Colonic mucosa (tissue), 4 donors: ENCODE results near the gene LCN2. TPM values are rescaled to one million over a fixed set of nuclear protein-coding genes. Genes with fewer than 3 reads are reported as not detected.

ENCODE experiments used
- DNase-seq: peaks from one replicate; pipeline ENCODE4 v3.0.0-alpha.2; 2020
- H3K27ac ChIP-seq: fragments of 200-600 bp; one replicate; pipeline ENCODE4 v1.8.0; 2021
- H3K27me3 ChIP-seq: fragments of 200-600 bp; one replicate; pipeline ENCODE4 v1.8.0; 2021
- H3K36me3 ChIP-seq: fragments of 200-600 bp; one replicate; pipeline ENCODE4 v1.8.0; 2021
- H3K4me1 ChIP-seq: fragments of 200-600 bp; one replicate; pipeline ENCODE4 v1.8.0; 2021; ENCODE audit warnings: mild to moderate bottlenecking
- H3K4me3 ChIP-seq: fragments of 200-600 bp; one replicate; pipeline ENCODE4 v1.8.0; 2021
- H3K9ac ChIP-seq, 2 donors: one replicate each; pipeline ENCODE4 v1.7.0; 2013; ENCODE audit warnings: control low read depth in 2 of 2, low read depth in 2 of 2, low read length in 2 of 2
- H3K9me3 ChIP-seq: fragments of 200-600 bp; one replicate; pipeline ENCODE4 v1.8.0; 2021
- CTCF ChIP-seq: fragments of 200-600 bp; IDR thresholded peaks from one replicate; pipeline ENCODE4 v1.8.0; 2022; ENCODE audit warnings: antibody characterized with exemption, mild to moderate bottlenecking
- intact Hi-C: fragments of 100-400 bp; cut with DNase I; formaldehyde crosslinking; loops from one replicate; pipeline ENCODE4 v1.14.1; 2022
- total RNA-seq, 2 donors: library from RNA; stranded (reverse); fragmentation: NEBNext Ultra II Directional in 1 of 2; extraction: Animal tissue kit (Norgen Biotek cat#: 25700) in 1 of 2; gene quantifications; one replicate each; pipeline ENCODE4 v1.2.1, GENCODE V29; 2021
- donor health status: healthy.
- donor health status: DM: no; HTN: no; CAD: no.
- donor health status: DM: no; HTN: no; CAD: no.

LCN2 gene
- total RNA-seq, 2 donors from 2014 or later = 162 to 374 TPM

- no peak overlapping the region for H3K9ac ChIP-seq
- H3K27ac ChIP-seq = no peak overlapping the region
- no peaks in the 10 kb centered on the region for H3K36me3 ChIP-seq
- H3K9me3 ChIP-seq = no peaks in the 10 kb centered on the region
- TF ChIP-seq CTCF = no peak
- intact Hi-C loops = no loop called here
- H3K4me3 ChIP-seq = no peak overlapping the region
- DNase-seq = no peak
- no peaks in the 10 kb centered on the region for H3K27me3 ChIP-seq
- H3K4me1 ChIP-seq = peaks cover 14% of the 10 kb centered on the region
Measured at GRCh38 chr9:128123451-128124080, 25.7 kb upstream of the LCN2 start.

GRCh38 chr9:128124451-128124850 lies 24.8 kb upstream of the LCN2 start:
- Histone ChIP-seq H3K27ac (no peak overlapping the region), H3K9ac (no peak overlapping the region), H3K4me3 (no peak overlapping the region), H3K27me3 (no peaks in the 10 kb centered on the region), H3K36me3 (no peaks in the 10 kb centered on the region), H3K4me1 (peaks cover 14% of the 10 kb centered on the region), H3K9me3 (no peaks in the 10 kb centered on the region)
- DNase-seq = no peak
- intact Hi-C loops = no loop called here
- no peak for TF ChIP-seq CTCF

GRCh38 chr9:128124873-128125579 lies 24.2 kb upstream of the LCN2 start:
- no peak overlapping the region for H3K4me3 ChIP-seq
- peak; percentile 90 for DNase-seq
- H3K27ac ChIP-seq = no peak overlapping the region
- intact Hi-C loops = no loop called here
- no peaks in the 10 kb centered on the region for H3K27me3 ChIP-seq
- no peaks in the 10 kb centered on the region for H3K36me3 ChIP-seq
- H3K9me3 ChIP-seq = no peaks in the 10 kb centered on the region
- H3K4me1 ChIP-seq = peaks cover 14% of the 10 kb centered on the region
- no peak overlapping the region for H3K9ac ChIP-seq
- peak; percentile 60 for TF ChIP-seq CTCF

DNA sequence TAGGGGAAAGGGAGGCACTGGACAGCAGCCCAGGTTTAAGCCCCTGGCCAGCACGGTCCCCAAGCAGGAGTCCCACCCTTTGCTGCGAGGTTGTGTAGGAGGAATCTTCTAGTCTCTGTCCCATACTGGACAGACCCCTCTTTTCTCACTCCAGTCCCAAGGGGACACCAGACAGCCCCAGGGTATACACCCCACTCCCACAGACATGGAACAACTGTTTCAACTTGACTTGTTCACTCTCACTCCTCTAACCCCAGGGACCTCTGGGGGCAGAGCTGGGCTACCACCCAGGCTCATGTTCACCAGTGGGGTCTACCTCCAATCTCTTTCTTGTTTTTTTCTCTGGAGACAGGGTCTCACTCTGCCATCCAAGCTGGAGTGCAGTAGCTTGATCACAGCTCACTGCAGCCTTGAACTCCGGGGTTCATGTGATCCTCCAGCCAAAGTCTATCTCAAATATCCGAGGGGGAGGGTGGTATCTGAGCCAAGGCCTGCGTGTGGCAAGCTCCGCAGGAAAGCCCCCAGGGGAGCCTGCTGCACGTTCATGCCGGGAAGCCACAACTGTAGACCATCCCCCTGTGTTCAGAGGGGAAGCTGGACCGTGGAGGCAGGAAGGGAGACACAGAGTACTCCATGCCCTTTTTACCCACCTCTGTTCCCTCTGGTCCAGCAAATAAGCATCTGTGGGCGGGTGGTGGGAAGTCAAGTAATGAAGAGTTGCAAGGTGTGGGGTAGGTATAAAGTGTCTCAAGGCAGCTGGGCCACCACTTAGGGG lies 23.5 kb upstream of the LCN2 start:
- Histone ChIP-seq H3K27me3 (no peaks in the 10 kb centered on the region), H3K4me3 (no peak overlapping the region), H3K9me3 (no peaks in the 10 kb centered on the region), H3K4me1 (peaks cover 14% of the 10 kb centered on the region), H3K27ac (no peak overlapping the region), H3K9ac (peak overlapping the region in 1 of 2 donors; percentile 46), H3K36me3 (no peaks in the 10 kb centered on the region)
- no peak for TF ChIP-seq CTCF
- intact Hi-C loops = no loop called here
- no peak for DNase-seq

GRCh38 chr9:128127568-128127989 lies 21.7 kb upstream of the LCN2 start, which contains the start of gene PTGES2:
Gene PTGES2, minus strand, starts transcription at chr9:128127729. Its CDS starts 12 bp downstream, at chr9:128127717.
- Histone ChIP-seq H3K9ac (peak within 1 kb of the TSS; percentile 93 to 94), H3K4me3 (peak within 1 kb of the TSS; percentile 100), H3K9me3 (no peaks in the 10 kb centered on the region), H3K36me3 (no peaks in the 10 kb centered on the region), H3K27me3 (no peaks in the 10 kb centered on the region), H3K27ac (peak within 1 kb of the TSS; percentile 98), H3K4me1 (peaks cover 14% of the 10 kb centered on the region)
- DNase-seq = peak; percentile 89
- intact Hi-C loops = no loop called here
- no peak for TF ChIP-seq CTCF
